Epithelial cell of esophagus (primary cell): Measurements from ENCODE around the gene RHOXF2.
"Not testable (repeated sequence)": the region's sequence is repeated elsewhere in the genome, so short reads cannot be mapped to it uniquely, and the experiment has no call there.

Source experiments
- DNase-seq: peaks from one replicate; pipeline ENCODE4 v3.0.0; 2010; ENCODE audit warnings: low read depth
- H3K4me3 ChIP-seq: 2 replicates; pipeline ENCODE4 v1.5.1; 2011; ENCODE audit warnings: mild to moderate bottlenecking, low read length, control low read depth
- TF ChIP-seq, protein P1 (sequence below): IDR thresholded peaks from 2 replicates; pipeline ENCODE4 v1.5.1; 2011; ENCODE audit warnings: low read depth, mild to moderate bottlenecking, low read length, control low read depth, inconsistent platforms; ENCODE audit not compliant: insufficient read depth; ENCODE audit errors: missing control alignments

Gene RHOXF2

DNA sequence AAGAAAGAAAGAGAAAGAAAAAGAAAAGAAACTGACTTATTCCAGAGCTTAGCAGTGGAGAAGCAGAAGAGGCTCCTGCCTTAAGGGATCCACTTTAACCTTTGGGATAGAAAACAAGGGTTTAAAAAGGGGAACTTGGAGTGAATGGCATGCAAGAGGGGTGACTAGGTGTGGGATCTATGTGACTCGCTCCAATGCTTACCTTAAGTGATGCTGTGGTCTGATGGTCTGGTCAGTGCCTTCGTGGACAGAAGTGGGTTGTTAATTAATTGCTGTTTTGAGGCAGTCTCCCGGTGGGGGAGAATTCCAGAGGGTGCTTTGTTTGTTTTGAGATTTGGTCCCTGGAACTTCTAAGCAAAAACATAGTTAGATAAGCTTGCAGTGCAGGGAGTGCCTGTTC lies 21.6 kb upstream of the RHOXF2 start:
- TF ChIP-seq, protein P1, sequence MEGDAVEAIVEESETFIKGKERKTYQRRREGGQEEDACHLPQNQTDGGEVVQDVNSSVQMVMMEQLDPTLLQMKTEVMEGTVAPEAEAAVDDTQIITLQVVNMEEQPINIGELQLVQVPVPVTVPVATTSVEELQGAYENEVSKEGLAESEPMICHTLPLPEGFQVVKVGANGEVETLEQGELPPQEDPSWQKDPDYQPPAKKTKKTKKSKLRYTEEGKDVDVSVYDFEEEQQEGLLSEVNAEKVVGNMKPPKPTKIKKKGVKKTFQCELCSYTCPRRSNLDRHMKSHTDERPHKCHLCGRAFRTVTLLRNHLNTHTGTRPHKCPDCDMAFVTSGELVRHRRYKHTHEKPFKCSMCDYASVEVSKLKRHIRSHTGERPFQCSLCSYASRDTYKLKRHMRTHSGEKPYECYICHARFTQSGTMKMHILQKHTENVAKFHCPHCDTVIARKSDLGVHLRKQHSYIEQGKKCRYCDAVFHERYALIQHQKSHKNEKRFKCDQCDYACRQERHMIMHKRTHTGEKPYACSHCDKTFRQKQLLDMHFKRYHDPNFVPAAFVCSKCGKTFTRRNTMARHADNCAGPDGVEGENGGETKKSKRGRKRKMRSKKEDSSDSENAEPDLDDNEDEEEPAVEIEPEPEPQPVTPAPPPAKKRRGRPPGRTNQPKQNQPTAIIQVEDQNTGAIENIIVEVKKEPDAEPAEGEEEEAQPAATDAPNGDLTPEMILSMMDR = no peak
- no peak for DNase-seq
- H3K4me3 ChIP-seq = no peak overlapping the region

DNA sequence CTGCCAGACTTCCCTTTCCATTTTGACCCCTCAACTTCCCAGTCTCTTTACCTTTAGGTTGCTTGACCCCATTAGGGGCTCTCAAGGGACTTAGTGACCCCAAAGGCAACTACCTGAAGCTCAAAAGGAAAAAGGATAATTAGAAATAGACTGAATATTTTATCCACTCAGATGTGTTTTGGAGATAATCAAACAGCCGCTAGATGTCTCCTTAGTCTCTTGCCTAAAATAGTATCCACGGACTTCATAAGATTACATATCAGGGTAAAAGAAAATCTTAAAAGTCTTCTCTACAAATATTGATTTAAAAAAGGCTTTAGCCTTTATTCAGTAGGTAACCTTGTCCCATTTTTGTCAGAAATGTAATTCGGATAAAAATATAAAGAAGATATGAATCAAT lies 21.0 kb upstream of the RHOXF2 start:
- DNase-seq = no peak
- H3K4me3 ChIP-seq = no peak overlapping the region
- TF ChIP-seq, protein P1 = no peak

GRCh38 chrX:120140293-120140981 lies 18.0 kb upstream of the RHOXF2 start:
- H3K4me3 ChIP-seq = no peak overlapping the region

DNA sequence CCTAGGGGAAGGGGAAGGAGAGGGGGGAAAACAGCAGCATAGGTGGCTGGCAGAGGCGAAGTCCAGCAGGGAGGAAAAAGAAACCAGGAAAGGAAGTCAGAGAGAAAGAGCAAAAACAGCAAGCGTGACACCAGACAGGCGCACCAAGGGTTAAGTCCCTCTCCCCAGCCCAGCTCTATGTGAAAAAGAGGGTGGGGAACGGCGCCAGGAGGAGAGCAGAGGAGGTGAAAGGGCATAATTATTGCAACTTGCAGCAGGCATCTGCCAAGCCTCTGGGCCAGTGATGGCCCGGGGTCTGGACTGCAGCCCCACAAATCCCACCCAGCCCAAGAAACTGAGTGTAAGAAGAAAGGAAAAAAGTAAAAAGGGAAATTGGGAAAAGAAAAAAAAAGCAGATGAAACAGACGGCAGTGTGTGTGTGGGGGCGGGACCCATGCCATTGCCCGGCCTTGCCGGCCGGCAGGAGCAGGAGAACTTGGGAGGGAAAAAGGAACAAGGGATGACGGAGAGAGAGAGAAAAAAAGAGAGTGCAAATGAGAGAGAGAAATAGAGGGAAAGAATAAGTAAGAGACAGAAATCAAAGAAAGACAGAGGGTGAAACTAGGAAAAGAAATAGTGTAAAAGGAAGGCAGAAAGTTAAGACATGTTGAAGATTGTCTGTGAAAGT lies 14.1 kb upstream of the RHOXF2 start:
- DNase-seq = no peak
- no peak overlapping the region for H3K4me3 ChIP-seq
- TF ChIP-seq, protein P1 = no peak

More at GRCh38 chrX:120140293-120140981, 18.0 kb upstream of the RHOXF2 start:
- no peak for DNase-seq
- TF ChIP-seq, protein P1 = no peak

DNA sequence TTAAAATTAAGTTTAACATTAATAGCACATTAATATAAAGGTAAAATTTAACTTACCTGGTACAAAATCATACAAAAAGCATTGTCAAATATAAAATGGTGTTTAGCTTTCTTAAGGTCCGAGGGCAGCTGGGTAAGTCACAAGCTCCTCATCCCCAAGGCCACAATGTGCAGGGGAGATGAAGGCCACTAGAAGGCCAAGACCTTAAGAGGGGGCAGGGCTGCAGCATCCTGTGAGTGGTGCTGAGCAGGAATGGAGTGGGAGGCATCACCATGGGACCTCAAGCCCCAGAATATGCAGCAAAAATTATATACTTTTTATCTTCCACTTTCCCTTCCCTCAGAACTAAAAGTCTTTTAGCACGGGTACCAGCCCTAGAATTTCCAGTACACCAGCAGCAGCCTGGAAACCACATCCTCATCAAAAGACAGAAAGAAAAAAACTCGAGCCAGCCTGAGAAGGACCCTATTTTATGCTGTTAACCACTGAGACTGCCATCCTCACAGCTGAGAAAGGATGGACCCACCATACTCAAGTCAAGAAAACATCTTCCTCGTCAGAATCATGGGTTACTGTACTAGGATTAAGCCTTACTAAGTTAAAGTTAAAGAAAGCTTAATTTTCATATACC lies 13.0 kb upstream of the RHOXF2 start:
- no peak for DNase-seq
- TF ChIP-seq, protein P1 = no peak
- H3K4me3 ChIP-seq = no peak overlapping the region

GRCh38 chrX:120146323-120146722 lies 12.1 kb upstream of the RHOXF2 start:
- DNase-seq, H3K4me3 ChIP-seq: not testable (repeated sequence)

DNA sequence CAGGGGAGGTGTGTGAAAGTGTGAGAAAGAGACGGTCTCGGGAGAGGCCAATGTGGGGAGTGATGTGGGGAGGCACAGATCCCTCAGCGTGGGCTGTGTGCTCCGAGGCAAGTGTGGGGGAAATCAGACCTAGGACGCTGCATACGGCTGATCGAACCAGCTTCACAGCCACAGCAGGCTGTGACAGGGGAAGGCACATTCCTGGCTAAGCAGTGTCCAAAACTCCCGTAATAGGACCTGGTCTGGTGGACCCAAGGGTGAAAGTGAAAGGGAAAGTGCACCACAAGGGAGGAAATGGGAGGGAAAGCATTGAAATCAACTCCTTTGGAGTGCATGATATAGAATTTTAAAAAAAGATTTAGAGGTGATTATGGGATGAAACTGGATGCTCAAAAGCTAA lies 10.9 kb upstream of the RHOXF2 start:
- DNase-seq = no peak
- TF ChIP-seq, protein P1 = no peak
- H3K4me3 ChIP-seq = no peak overlapping the region

- DNase-seq, H3K4me3 ChIP-seq: not testable (repeated sequence)
Observed at GRCh38 chrX:120150109-120150744, 8.2 kb upstream of the RHOXF2 start.

GRCh38 chrX:120159086-120159485 lies 673 bp downstream of the RHOXF2 start:
- DNase-seq, H3K4me3 ChIP-seq: not testable (repeated sequence)

GRCh38 chrX:120193254-120193653 lies 34.8 kb downstream of the RHOXF2 start:
- DNase-seq, H3K4me3 ChIP-seq: not testable (repeated sequence)

DNA sequence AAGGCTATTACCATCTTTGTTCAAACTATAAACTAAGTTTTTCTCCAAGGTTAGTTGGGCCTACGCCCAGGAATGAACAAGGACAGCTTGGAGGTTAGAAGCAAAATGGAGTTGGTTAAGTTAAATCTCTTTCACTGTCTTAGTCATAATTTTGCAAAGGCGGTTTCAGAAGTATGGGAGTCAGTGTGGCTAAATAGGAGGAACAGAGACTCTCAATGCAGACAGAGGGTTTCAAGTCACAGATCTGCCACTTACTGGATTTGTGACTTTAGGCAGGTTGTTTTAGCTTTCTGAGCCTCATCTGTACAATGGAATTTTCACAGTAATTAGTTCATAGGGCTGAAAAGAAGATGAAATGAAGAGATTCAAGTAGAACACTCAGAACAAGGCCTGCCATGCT lies 35.3 kb downstream of the RHOXF2 start:
- DNase-seq, H3K4me3 ChIP-seq: not testable (repeated sequence)
